IPS-18a (cell line): ENCODE data around the gene TP53I3.
"Not testable (repeated sequence)": the region's sequence is repeated elsewhere in the genome, so short reads cannot be mapped to it uniquely, and the experiment has no call there.

ENCODE experiments used
- H3K27ac ChIP-seq: one replicate; pipeline ENCODE4 v1.5.1; 2013; ENCODE audit warnings: low read length
- H3K27me3 ChIP-seq: one replicate; pipeline ENCODE4 v1.6.1; 2013; ENCODE audit warnings: mild to moderate bottlenecking, low read length; ENCODE audit not compliant: control insufficient read depth, insufficient read depth
- H3K36me3 ChIP-seq: one replicate; pipeline ENCODE4 v1.6.1; 2013; ENCODE audit warnings: low read depth, low read length; ENCODE audit not compliant: control insufficient read depth
- H3K4me1 ChIP-seq: one replicate; pipeline ENCODE4 v1.6.1; 2013; ENCODE audit warnings: low read depth, low read length; ENCODE audit not compliant: control insufficient read depth
- H3K4me3 ChIP-seq: one replicate; pipeline ENCODE4 v1.5.1; 2013; ENCODE audit warnings: low read length
- H3K9ac ChIP-seq: one replicate; pipeline ENCODE4 v1.6.1; 2013; ENCODE audit warnings: mild to moderate bottlenecking, low read length, moderate library complexity
- H3K9me3 ChIP-seq: one replicate; pipeline ENCODE4 v1.6.1; 2013; ENCODE audit warnings: low read depth, low read length; ENCODE audit not compliant: control insufficient read depth

The TP53I3 gene

GRCh38 chr2:24093270-24093669 is 8.6 kb upstream of the TP53I3 start:
- not testable (repeated sequence) for H3K36me3 ChIP-seq, H3K9ac ChIP-seq

GRCh38 chr2:24088821-24089359 is 4.3 kb upstream of the TP53I3 start:
- Histone ChIP-seq H3K36me3 (no peaks in the 10 kb centered on the region), H3K27me3 (no peaks in the 10 kb centered on the region)

More at GRCh38 chr2:24093270-24093669, 8.6 kb upstream of the TP53I3 start:
- H3K4me3 ChIP-seq, H3K4me1 ChIP-seq, H3K27me3 ChIP-seq, H3K27ac ChIP-seq, H3K9me3 ChIP-seq: not testable (repeated sequence)

GRCh38 chr2:24087032-24087431 is 2.4 kb upstream of the TP53I3 start:
- Histone ChIP-seq H3K4me1 (peaks cover 12% of the 10 kb centered on the region), H3K27me3 (no peaks in the 10 kb centered on the region)

More at GRCh38 chr2:24088821-24089359, 4.3 kb upstream of the TP53I3 start:
- Histone ChIP-seq H3K4me1 (peaks cover 7% of the 10 kb centered on the region), H3K9me3 (no peaks in the 10 kb centered on the region), H3K27ac (no peak overlapping the region), H3K4me3 (no peak overlapping the region), H3K9ac (no peak overlapping the region)

GRCh38 chr2:24086241-24086640 is 1.6 kb upstream of the TP53I3 start:
- H3K4me3 ChIP-seq = no peak overlapping the region
- H3K27ac ChIP-seq = no peak overlapping the region
- no peak overlapping the region for H3K9ac ChIP-seq
- H3K36me3 ChIP-seq = peaks cover 10% of the 10 kb centered on the region
- H3K4me1 ChIP-seq = peaks cover 12% of the 10 kb centered on the region
- no peaks in the 10 kb centered on the region for H3K27me3 ChIP-seq
- no peaks in the 10 kb centered on the region for H3K9me3 ChIP-seq

More at GRCh38 chr2:24087032-24087431, 2.4 kb upstream of the TP53I3 start:
- no peak overlapping the region for H3K9ac ChIP-seq
- peaks cover 8% of the 10 kb centered on the region for H3K36me3 ChIP-seq
- H3K27ac ChIP-seq = no peak overlapping the region
- no peaks in the 10 kb centered on the region for H3K9me3 ChIP-seq
- no peak overlapping the region for H3K4me3 ChIP-seq

- Histone ChIP-seq H3K9me3 (no peaks in the 10 kb centered on the region), H3K9ac (peak overlapping the region; percentile 66), H3K27ac (peak overlapping the region; percentile 54), H3K27me3 (no peaks in the 10 kb centered on the region), H3K36me3 (peaks cover 17% of the 10 kb centered on the region), H3K4me1 (peaks cover 12% of the 10 kb centered on the region), H3K4me3 (peak overlapping the region; percentile 73)
These were observed 511 bp upstream of the TP53I3 start for GRCh38 chr2:24085200-24085489.

- H3K27me3 ChIP-seq = no peaks in the 10 kb centered on the region
- peak overlapping the region; percentile 66 for H3K9ac ChIP-seq
- peaks cover 28% of the 10 kb centered on the region for H3K36me3 ChIP-seq
- H3K9me3 ChIP-seq = no peaks in the 10 kb centered on the region
- H3K27ac ChIP-seq = peak overlapping the region; percentile 48
- peaks cover 12% of the 10 kb centered on the region for H3K4me1 ChIP-seq
- H3K4me3 ChIP-seq = peak overlapping the region; percentile 73
These were observed 858 bp downstream of the TP53I3 start for GRCh38 chr2:24083567-24084385.

- H3K9ac ChIP-seq = peak overlapping the region; percentile 66
- H3K4me3 ChIP-seq = peak overlapping the region; percentile 73
These were observed 1.7 kb downstream of the TP53I3 start for GRCh38 chr2:24082787-24083566.

GRCh38 chr2:24080701-24081100 is 3.9 kb downstream of the TP53I3 start:
- Histone ChIP-seq H3K4me3 (no peak overlapping the region), H3K27ac (no peak overlapping the region), H3K4me1 (peaks cover 21% of the 10 kb centered on the region), H3K9ac (no peak overlapping the region), H3K27me3 (no peaks in the 10 kb centered on the region), H3K36me3 (peaks cover 32% of the 10 kb centered on the region), H3K9me3 (no peaks in the 10 kb centered on the region)

More at GRCh38 chr2:24082787-24083566, 1.7 kb downstream of the TP53I3 start:
- H3K36me3 ChIP-seq = peaks cover 32% of the 10 kb centered on the region
- no peaks in the 10 kb centered on the region for H3K27me3 ChIP-seq
- peaks cover 14% of the 10 kb centered on the region for H3K4me1 ChIP-seq
- H3K27ac ChIP-seq = peak overlapping the region; percentile 48
- no peaks in the 10 kb centered on the region for H3K9me3 ChIP-seq

- Histone ChIP-seq H3K9ac (peak overlapping the region; percentile 69), H3K9me3 (no peaks in the 10 kb centered on the region), H3K4me3 (peak overlapping the region; percentile 100), H3K27me3 (no peaks in the 10 kb centered on the region), H3K36me3 (peaks cover 41% of the 10 kb centered on the region), H3K4me1 (peaks cover 13% of the 10 kb centered on the region), H3K27ac (no peak overlapping the region)
These were observed 6.8 kb downstream of the TP53I3 start for GRCh38 chr2:24077879-24078278.

- H3K4me1 ChIP-seq = peaks cover 12% of the 10 kb centered on the region
- no peaks in the 10 kb centered on the region for H3K9me3 ChIP-seq
- H3K27ac ChIP-seq = peak overlapping the region; percentile 4
- peak overlapping the region; percentile 100 for H3K4me3 ChIP-seq
- H3K9ac ChIP-seq = peak overlapping the region; percentile 69
- peaks cover 39% of the 10 kb centered on the region for H3K36me3 ChIP-seq
- H3K27me3 ChIP-seq = no peaks in the 10 kb centered on the region
These were observed 7.1 kb downstream of the TP53I3 start for GRCh38 chr2:24077535-24077877.

- no peaks in the 10 kb centered on the region for H3K9me3 ChIP-seq
- H3K9ac ChIP-seq = peak overlapping the region; percentile 69
- no peaks in the 10 kb centered on the region for H3K27me3 ChIP-seq
- peaks cover 38% of the 10 kb centered on the region for H3K36me3 ChIP-seq
- peak overlapping the region; percentile 100 for H3K4me3 ChIP-seq
- H3K4me1 ChIP-seq = peaks cover 12% of the 10 kb centered on the region
- peak overlapping the region; percentile 4 for H3K27ac ChIP-seq
These were observed 7.6 kb downstream of the TP53I3 start for GRCh38 chr2:24076849-24077534.
